Measurements from ENCODE around the gene MYOF.
"Not testable (repeated sequence)": the region's sequence is repeated elsewhere in the genome, so short reads cannot be mapped to it uniquely, and the experiment has no call there.

The MYOF gene

DNA sequence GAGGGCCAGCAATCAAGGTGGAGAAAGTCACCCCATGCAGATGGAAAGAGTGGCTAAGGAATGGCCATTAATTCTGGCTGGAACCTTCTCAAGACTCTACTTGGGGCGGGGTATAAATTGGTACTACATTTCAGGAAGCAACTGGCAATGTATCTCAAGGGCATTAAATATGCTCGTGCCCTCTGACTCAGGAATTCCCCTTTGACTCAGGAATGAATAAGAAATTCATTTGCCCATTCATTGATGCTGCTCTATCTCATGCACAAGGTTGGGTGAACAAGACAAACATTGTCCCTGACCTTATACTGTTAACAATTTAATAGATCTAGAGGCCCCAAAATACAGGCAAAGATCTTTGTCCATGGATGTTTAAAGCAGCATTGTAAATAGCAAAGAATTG is 188.1 kb downstream of the MYOF start:
- no peak for DNase-seq (ENCODE audit: low spot score)

DNA sequence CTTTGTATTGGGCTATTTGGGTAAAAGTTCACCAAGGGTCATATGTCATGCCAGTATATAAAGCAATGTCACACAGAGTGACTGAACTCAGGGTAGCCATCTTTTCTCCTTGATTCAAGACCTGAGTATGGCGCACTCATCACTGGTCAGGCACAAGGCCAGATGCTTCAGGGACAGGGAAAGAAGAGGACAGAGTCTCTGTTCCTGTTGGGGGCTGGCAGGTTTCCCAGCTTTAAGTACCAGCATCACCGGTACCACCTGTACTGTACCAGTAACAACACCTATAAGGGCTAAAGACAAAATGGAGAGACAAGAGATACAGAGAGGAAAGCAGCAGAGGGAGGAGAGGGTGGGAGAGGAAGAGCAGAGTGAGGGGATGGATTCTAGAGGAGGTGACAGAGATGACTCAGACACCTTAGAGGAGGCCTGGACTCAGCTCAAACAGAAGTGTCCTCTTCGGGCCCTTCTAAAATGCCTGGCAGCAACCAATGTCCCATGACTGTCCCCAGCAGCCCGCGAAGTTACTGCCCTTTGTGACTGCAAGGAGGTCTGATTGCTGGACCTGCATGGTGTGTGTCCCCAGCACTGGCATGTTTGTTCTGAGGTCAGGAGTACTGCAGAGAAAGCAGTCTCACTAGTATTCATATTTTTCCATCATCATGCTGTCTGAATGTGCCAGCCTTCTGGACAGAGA is 191.3 kb downstream of the MYOF start:
- DNase-seq (ENCODE audit: low spot score), result no peak

DNA sequence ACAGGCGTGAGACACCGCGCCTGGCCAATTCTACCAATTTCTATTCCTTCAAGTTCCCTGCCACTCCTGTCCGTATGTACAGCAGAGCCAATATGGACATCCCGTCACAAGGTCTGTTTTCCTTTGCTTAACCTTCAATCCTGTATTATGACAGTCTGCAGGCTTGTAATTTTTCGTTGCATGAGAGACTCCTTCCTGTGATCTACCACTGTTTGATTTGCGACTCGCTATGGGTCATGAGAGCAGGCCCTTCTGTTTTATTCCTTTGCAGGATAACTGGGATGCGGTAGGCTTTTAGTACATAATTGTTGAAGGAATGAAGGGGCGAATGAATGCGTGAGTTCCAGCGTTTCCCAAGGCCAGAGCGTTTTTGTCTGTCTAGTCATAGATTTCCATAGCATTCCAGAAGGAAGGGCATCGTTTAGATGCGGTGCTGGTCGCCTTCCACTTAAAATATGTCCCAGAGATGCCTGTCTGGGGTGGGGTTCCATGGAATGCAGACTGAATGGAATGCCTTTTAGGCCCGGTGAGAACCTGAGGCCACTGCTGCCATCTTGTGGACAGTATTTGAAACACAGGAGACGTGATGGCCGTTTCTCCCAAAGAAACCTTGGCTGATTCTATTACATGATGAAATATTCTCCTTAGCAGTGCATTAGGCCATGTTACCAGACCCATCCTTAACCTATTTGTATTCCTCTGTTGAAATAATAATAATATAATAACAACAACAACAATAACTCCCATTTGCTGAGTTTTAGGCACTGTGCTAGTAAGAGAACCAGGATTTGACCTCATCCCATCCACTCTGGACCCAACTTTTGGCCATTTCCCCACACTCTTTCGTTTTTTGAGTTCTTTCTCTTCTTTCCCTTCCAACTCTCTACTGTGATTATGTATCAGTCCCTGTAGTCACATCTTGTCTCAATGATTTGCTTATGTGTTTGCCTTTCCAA is 193.2 kb downstream of the MYOF start:
- DNase-seq (ENCODE audit: low spot score), result peak; percentile 40

DNA sequence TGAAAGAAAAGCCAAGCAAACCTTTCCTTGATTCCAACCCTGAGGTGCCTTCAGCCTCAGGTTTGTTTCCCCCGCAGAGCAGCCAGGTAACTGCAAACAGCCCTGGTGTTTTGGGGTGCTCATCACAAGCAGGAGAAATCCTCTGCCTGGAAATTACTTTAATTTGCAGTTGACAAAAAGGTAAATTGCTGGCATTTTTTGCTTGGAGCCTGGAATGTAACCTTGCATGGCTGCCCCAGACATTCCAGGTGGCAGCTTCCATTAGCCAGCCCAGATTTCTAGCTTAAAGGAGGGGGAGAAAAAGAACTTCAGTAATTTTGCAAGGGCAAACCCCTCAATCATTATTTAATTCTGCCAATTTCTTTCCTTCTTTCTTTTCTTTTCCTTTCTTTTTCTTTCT is 194.4 kb downstream of the MYOF start:
- DNase-seq (ENCODE audit: low spot score), result no peak

DNA sequence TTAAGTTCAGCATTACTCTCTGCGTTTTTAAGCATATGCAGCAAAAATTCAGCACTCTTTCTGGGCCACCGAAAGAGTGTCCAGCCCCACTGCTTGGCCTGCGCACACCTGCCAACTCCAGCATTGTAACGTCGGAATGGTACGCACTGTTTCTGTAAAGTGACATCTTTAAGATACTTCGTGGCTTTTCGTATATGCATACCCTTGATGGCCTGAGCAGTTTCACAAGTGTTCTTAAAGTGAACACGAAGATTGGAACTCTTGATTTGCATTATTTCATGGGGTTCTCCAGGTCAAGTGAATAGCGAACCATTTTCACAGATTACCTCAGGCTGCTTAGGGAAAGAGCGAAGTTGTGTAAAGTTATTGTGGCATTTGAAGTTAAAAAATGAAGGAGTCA is 197.9 kb downstream of the MYOF start:
- DNase-seq (ENCODE audit: low spot score), result not testable (repeated sequence)

DNA sequence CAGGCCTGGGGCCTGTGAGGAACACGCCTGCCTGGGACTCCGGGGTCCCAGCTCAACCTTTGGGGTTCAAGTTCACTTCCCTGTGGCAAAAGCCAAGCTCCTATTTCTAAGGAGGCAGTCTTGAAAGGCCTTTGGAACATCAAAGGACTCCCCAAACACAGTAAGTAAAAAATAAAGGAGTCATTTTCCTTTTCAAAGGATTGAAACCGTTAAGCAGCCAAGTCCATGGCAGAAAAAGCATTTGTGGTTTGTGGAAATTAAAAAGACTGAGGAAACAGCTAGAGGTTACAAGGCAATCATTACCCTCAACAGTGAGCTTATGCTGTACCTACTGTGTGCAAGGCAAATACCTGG is 200.8 kb downstream of the MYOF start:
- DNase-seq (ENCODE audit: low spot score), result no peak

DNA sequence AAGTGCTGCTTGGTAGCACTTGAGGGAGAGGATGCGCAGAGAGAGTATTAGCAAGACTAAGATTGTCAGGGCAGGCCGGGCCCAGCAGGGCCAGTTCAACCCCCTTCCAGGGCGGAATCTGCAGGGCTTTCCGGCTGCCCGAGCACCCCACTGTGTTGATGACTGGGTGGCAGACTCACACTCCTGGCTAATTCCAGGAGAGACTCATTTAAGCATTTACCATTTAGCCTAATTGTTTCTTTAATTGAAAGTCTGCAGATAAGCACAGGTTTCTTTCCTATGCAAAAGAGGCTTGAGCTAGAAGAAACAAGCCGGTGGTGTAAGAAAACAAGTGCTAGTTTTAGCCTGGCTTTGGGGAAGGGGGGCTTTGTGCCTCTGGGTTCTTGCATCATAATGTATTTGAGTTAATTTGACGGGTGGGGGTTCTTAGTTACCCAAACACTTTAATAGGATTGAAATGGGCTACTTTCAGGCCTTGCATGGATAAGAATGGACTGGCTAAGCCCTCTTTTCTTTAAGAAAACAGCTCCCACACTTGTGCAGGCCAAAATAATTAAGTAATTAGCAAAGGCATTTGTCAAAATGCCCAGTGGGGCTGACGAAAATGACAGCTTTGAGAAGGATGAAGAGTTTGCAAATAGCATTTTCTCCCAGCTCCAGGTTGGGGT is 201.3 kb downstream of the MYOF start:
- no peak for DNase-seq (ENCODE audit: low spot score)

DNA sequence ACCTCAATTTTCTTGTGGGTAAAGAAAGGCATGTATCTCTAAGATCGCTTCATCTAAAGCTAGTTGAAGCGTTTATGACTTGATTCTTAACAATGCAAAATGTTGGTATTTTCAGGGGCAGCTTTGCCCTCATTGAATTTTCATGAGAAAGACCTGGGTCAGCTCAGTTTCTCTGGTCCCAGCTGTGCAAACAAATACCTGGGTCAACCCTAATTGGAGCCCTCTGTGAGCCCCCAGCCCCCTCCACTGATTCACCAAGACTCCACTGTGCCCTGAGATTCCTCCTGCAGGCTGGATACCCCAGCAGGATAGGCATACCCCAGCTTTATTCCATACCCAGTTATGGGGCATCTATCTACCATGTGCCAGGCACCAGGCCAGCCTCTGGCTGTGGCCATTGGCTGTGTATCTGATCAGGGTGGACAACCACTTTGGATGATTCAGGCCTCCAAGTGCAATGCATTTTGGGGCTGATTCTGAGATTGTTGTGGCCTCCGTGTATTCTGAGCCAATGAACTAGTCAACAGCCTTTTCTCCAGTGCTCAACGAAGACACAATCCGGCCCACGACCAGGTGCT is 201.9 kb downstream of the MYOF start:
- no peak for DNase-seq (ENCODE audit: low spot score)

DNA sequence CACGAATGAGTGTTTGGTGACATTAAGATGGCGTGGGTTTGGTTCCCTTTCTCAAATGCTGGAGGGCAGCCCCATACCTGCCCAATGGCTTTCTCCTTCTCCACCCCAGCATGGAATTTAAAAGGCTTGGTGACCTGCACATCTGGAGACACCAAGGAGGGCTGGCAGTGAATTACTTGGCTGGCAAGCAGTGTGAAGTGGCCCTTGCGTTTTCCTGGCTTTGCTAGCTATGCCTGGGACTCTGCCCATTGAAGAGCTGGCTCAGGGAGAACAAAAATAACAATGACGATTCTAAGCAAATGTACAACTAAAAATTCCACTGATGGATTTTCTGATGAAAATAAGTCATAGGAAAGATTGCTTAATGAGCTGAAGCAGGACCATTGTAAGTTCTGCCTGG is 204.8 kb downstream of the MYOF start:
- DNase-seq (ENCODE audit: low spot score), result no peak

DNA sequence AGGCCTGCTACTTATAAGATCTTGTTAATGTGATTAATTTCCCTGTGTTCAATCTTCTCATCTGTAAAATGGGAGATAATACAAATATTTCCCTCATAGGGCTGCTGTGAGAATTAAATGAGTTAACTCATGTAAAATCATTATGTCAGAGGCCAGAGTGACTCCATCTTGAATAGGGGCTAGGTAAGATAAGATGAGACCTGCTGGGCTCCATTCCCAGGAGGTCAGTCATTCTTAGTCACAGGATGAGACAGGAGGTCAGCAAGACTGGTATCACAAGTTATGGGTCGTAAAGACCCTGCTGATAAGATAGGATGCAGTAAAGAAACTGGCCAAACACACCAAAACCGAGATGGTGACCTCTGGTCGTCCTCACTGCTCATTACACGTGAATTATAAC is 207.7 kb downstream of the MYOF start:
- no peak for DNase-seq (ENCODE audit: low spot score)

DNA sequence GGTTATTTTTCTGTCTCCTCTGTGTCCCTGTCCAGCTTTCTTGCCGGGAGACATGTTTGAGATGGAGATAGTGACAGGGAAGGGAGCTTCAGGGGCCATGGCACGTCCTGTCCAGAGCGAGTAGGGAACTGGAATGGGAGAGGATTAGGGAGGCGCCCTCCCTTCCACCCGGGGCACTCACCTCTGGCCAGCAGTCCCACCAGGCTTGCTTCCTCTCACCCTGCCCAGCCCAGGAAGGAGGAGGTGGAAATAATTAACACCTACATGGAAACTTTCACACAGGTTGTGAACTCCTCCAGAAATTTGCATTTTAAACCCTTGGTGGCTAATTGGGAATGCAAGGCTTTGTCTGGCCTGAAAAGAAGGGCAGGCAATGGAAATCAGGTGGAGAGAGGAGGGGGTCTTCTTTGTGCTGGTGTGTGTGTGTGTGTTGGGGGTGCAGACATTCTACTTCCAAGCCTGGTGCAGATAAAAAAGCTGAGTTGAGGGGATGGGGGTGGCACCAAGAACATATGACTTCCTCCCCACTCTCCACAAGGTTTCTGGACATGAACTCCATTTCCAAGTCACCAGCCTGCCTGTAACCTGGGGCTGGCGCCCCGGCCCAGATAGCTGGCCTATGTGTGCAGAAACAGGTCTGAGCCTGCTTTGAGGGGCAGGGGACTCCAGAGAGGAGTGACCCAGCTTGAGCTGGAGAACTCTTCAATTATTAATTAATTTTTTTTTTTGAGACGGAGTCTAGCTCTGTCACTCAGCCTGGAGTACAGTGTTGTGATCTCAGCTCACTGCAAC is 209.1 kb downstream of the MYOF start:
- DNase-seq (ENCODE audit: low spot score), result no peak

DNA sequence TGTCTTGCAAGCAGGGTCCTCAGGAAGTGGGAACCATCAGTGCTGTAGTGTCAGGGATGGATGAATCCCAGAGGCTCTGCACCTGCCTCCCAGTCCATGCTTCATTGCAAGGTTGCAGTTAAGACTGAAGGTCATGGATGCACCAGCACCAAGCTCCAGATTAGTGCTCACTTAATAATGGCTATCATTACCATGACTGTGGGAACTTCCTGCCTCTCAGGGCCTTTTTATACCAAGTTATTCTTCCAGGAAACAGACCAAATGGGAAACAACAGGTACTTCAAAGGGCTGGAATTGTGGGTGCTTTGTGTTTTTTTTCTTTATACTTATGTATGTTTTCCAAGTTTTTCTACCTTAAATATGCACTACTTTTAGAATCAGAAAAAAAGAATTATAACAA is 210.8 kb downstream of the MYOF start:
- no peak for DNase-seq (ENCODE audit: low spot score)

DNA sequence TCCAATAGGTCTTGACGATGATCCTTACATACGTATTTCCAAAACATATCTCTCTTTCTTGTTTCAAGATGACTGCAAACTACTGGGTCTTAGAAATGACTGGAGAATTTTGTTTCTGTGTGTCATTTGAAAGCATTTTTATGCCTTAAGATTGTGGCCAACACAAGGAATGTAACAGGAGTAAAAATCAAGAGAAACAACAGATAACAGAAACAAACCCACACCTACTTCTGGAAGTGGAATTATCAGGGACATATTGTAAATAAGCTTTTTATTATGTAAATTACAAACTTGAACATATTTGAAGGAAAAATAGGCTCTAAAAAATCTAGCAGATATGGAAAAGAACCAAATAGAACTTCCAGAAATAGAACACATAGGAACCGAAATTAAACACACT is 212.9 kb downstream of the MYOF start:
- DNase-seq (ENCODE audit: low spot score), result no peak

DNA sequence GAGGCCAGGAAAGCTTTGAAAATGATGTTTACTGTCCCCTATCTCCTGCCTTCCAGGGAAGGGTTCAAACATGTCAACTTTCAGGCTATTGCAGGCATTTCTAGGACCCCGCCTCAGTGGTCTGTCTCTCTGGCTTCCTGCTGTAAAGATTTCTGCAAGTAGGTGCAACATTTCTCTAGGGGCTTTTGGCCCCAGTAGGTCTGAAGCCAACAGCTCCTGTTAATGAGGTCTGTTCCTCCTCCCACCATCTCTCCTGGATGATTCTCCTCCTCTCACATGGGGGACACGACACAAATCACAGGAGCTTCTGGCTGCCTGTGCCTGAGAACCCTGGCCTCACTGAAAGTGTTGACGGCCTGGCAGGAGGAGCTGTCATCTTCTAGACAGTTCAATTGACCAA is 214.1 kb downstream of the MYOF start:
- no peak for DNase-seq (ENCODE audit: low spot score)

DNA sequence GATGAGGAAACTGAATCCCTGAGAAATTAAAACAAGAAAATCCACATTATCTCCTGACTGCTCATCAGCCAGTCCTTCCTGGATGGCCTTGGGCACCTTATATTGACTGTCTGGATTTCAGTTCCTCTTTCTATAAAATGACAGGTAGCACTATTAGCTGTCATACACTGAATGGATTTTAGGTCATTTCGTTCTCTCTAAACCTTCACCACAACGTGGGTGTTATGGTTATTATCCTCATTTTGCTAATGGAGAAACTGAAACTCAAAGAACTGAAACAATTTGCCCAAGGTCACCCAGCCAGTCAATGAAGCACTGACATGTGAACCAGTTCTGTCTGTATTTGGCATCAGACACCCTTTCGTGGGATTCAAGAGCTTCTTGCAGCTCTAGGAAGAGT is 214.6 kb downstream of the MYOF start:
- DNase-seq (ENCODE audit: low spot score), result no peak

DNA sequence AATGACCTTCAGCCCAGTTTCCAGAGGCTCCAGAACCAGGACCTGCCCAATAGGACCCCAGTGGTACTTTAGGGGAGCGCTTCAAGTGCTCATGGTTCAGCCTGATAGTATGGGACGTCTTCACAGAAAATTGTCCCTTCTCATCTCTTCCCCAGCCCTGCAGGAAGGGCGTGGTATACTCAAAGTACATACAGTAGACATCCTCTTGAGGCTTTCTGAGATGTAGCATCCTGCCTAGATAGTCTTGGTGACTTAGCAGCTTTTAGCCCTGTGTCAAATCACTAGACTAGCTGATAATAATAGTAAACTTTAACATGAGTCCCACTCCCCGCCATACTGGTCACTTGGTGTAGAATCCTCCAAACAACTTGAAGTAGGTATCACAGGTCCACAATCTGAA is 215.3 kb downstream of the MYOF start:
- DNase-seq (ENCODE audit: low spot score), result no peak

DNA sequence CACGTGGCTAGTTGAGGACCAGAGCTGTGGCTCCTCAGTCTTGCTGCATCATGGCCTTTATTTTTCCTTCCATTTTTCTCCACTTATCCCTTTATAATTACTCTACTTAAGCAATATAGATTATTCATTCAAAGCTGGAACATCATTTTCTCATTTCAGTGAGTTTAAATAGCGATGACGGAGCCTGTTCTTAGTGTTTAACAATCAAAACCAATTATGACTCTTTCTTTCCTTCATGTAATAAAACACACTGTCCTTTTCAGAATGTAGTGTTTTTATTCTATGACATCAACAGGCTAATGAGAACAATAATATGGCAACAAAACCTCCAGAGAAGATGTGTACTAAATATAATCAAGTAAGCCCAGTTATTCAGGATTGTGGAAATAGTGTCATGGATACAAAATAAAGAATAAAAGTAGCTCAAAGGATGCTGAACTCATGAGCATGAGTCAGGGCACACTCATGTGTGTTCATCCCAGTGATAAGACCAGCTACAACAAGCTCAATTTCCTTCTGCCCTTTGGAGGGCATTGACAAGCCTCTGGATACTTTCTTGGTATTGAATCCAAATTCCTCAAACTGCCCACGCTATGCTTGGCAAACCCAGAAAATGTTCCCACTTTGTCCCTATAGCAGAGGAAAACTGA is 220.0 kb downstream of the MYOF start:
- DNase-seq (ENCODE audit: low spot score), result no peak

DNA sequence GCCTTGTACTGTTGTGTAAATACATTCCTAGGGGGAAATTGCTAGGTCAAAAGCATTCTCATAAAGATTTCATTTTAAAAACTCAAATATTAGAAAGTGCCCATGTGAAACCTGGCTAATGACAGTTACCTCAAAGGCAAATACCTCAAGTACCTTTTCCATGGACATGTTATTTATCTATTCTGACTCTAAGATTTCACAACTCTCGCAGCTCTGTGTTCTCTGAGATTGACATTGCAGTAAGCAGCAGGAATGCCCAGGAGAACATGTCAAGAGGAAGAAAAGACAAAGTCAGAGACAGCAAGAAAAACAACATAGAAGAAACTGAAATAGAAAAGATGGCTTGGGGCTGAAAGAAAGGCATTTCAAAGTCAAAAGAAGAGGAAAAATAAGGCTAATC is 221.0 kb downstream of the MYOF start:
- DNase-seq (ENCODE audit: low spot score), result no peak

DNA sequence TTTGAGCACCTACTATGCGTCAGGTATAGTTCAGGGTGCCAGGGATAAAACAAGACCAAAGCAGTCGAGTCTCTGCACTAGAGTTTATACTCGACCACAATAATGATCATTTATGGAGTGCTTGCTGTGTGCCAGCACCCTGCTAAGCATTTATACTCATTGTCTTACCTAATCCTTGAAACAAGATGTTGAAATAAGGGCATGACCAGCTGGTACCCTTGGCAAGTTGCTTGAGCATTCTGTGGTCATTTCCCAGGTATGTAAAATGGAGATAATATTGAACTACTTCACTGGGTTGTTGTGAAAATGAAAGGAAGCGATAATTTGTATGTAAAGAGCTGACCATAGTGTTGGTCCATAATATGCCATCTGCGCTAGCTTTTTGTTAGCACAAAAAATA is 223.0 kb downstream of the MYOF start:
- no peak for DNase-seq (ENCODE audit: low spot score)

Data from pons (tissue), 1 donor.